K562 (cell line): ENCODE results near the gene RABL6. TPM values are rescaled to one million over a fixed set of nuclear protein-coding genes. Genes with fewer than 3 reads are reported as not detected.
A peak's percentile ranks its signal among the peaks of the same experiment; 100 is the strongest.

ENCODE experiments used
- FOXK2 ChIP-seq, 2 experiments: fragments of 450-650 bp; IDR thresholded peaks in 1 of 2; conservative IDR thresholded peaks in 1 of 2; 2 replicates each; pipeline ENCODE4 v1.6.1; 2016; ENCODE audit warnings: low read depth in 2 of 2, mild to moderate bottlenecking in 1 of 2
- NCOA2 ChIP-seq, 2 experiments: fragments of 450-650 bp; IDR thresholded peaks; 2 replicates each; pipeline ENCODE4 v1.6.1; 2018; ENCODE audit warnings: mild to moderate bottlenecking in 2 of 2, moderate library complexity in 1 of 2; ENCODE audit not compliant: partially characterized antibody in 2 of 2
- NFIX ChIP-seq: fragments of 250-450 bp; sonication (Bioruptor Pico); IDR thresholded peaks from 2 replicates; pipeline ENCODE4 v1.4.0; 2020; ENCODE audit warnings: low read depth, mild to moderate bottlenecking, moderate library complexity
- POLR2G ChIP-seq: fragments of 200-400 bp; formaldehyde crosslinking; IDR thresholded peaks from 2 replicates; pipeline ENCODE4 v1.6.1; 2017; ENCODE audit warnings: low read depth, mild to moderate bottlenecking, antibody characterized with exemption, low read length, moderate library complexity
- RBFOX2 ChIP-seq: fragments of 200-400 bp; formaldehyde crosslinking; IDR thresholded peaks from 2 replicates; pipeline ENCODE4 v1.6.1; 2017; ENCODE audit warnings: low read depth, mild to moderate bottlenecking, low read length, moderate library complexity
- RBM22 ChIP-seq: fragments of 200-400 bp; formaldehyde crosslinking; IDR thresholded peaks from 2 replicates; pipeline ENCODE4 v1.6.1; 2018; ENCODE audit warnings: low read length, low read depth; ENCODE audit not compliant: poor library complexity, severe bottlenecking
- SP1 ChIP-seq: sonication (generic); formaldehyde crosslinking; IDR thresholded peaks from 2 replicates; pipeline ENCODE4 v1.8.1; 2022; ENCODE audit warnings: mild to moderate bottlenecking, missing genetic modification reagents
- ZBTB1 ChIP-seq: sonication (generic); formaldehyde crosslinking; IDR thresholded peaks from 2 replicates; pipeline ENCODE4 v1.8.1; 2023; ENCODE audit warnings: missing genetic modification reagents, low read depth, mild to moderate bottlenecking, borderline replicate concordance
- ZNF175 ChIP-seq: fragments of 200-800 bp; sonication (Bioruptor generic); IDR thresholded peaks from 2 replicates; pipeline ENCODE4 v1.6.1; 2016; ENCODE audit warnings: low read depth, mild to moderate bottlenecking, missing genetic modification characterization, missing compliant biosample characterization
- ZNF282 ChIP-seq: sonication (generic); formaldehyde crosslinking; IDR thresholded peaks from 2 replicates; pipeline ENCODE4 v1.8.1; 2023; ENCODE audit warnings: missing genetic modification reagents
- ZNF384 ChIP-seq: IDR thresholded peaks from 2 replicates; pipeline ENCODE4 v1.6.1; 2012; ENCODE audit warnings: low read depth, low read length, improper control_type of control experiment
- polyA plus RNA-seq, 8 experiments: library from polyadenylated mRNA; depleted of rRNA in 4 of 8; stranded (reverse) in 5 of 8; unstranded in 3 of 8; fragments of >200 nt; fragmentation: Nextera tagmentation in 2 of 8; fragmentation: Illumina TruSeq in 1 of 8; extraction: Ambion mirVana in 2 of 8; extraction: Trizol in 1 of 8; gene quantifications; 2 replicates each; pipeline versions ENCODE4 v1.2.1 to v1.2.3, GENCODE V29; 2011 to 2014; ENCODE audit warnings: inconsistent platforms in 1 of 8, missing spikeins in 1 of 8
- total RNA-seq, 7 experiments: library from RNA; depleted of rRNA in 6 of 7; stranded (reverse); fragments of >200 nt in 6 of 7; fragmentation: Illumina TruSeq in 2 of 7; extraction: Trizol in 2 of 7; gene quantifications; 2 replicates each; pipeline versions ENCODE4 v1.2.1 to v1.2.3, GENCODE V29; 2011 to 2021; ENCODE audit warnings: low replicate concordance in 1 of 7
- TF ChIP-seq, protein P1 (sequence below): sonication (generic); formaldehyde crosslinking; IDR thresholded peaks from 2 replicates; pipeline ENCODE4 v1.8.0; 2023; ENCODE audit warnings: missing genetic modification reagents, mild to moderate bottlenecking, borderline replicate concordance
- TF ChIP-seq, protein P2 (sequence below): fragments of 250-450 bp; sonication (Bioruptor Pico); IDR thresholded peaks from 2 replicates; pipeline ENCODE4 v1.8.0; 2022; ENCODE audit warnings: moderate library complexity, mild to moderate bottlenecking, inconsistent platforms
- TF ChIP-seq, protein P3 (sequence below): fragments of 150-350 bp; IDR thresholded peaks from 2 replicates; pipeline ENCODE4 v1.6.1; 2014; ENCODE audit warnings: low read depth, mild to moderate bottlenecking, low read length, borderline replicate concordance
- TF ChIP-seq, protein P4 (sequence below): sonication (generic); formaldehyde crosslinking; IDR thresholded peaks from 2 replicates; pipeline ENCODE4 v1.8.0; 2022; ENCODE audit warnings: mild to moderate bottlenecking, low read depth, missing genetic modification reagents

The RABL6 gene
- total and polyA plus RNA-seq, 9 of the 15 experiments (the other 6 are each of a cell fraction or from before 2014, with no cell fraction given), result 5.6 to 181 (median 84.5) TPM

DNA sequence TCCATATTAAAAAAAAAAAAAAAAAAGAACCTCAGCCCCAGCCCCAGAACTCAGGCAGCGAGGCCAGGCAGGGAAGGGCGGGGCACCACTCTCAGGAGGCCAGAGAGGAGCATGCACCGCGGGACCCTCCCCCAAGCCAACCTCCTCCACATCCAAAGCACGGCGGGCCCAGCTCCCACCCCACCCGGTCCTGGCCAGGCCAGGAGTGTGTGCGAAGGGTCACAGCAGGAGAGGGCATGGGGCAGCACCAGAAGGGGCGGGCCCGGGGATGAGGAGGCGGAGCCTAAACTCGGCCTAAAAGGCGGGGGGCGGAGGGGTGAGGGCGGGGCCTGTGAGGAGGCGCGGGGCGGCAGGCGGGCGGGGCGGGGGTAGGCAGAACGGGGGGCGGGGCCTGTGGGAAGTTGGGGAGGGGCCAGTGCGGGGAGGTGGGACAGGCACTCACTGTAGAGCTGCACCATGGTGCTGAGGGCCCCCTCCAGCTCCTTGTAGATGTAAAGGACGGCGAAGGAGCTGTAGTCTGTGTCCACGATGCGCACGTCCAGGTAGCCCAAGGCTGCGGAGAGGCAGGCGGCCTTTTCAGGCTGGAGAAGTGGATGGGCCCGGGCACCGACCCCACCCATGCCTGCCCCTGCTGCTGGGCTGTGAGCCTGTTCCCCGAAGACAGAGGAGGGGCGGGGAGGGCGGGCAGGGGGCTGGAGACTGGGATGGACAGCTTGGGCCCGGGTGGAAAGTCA, 44.7 kb upstream of the RABL6 start (continued):
- TF ChIP-seq RBM22 (no peak), NCOA2 (IDR thresholded peaks at IDR 0.05; ENCODE audit: partially characterized antibody in 2 of 2) (no peak), FOXK2 (conservative IDR thresholded peaks at IDR 0.05 in 1 of 2, IDR thresholded peaks at IDR 0.05 in 1 of 2; ENCODE audit: low read depth in 2 of 2) (no peak), ZNF175 (no peak), ZBTB1 (CRISPR knock-in tag) (no peak), POLR2G (peak; percentile 83), NFIX (no peak), SP1 (CRISPR knock-in tag) (peak; percentile 65; the same call in 1 of the 2 replicates), ZNF282 (CRISPR knock-in tag) (no peak), RBFOX2 (peak; percentile 63), ZNF384 (peak; percentile 81)
- TF ChIP-seq, protein P1, sequence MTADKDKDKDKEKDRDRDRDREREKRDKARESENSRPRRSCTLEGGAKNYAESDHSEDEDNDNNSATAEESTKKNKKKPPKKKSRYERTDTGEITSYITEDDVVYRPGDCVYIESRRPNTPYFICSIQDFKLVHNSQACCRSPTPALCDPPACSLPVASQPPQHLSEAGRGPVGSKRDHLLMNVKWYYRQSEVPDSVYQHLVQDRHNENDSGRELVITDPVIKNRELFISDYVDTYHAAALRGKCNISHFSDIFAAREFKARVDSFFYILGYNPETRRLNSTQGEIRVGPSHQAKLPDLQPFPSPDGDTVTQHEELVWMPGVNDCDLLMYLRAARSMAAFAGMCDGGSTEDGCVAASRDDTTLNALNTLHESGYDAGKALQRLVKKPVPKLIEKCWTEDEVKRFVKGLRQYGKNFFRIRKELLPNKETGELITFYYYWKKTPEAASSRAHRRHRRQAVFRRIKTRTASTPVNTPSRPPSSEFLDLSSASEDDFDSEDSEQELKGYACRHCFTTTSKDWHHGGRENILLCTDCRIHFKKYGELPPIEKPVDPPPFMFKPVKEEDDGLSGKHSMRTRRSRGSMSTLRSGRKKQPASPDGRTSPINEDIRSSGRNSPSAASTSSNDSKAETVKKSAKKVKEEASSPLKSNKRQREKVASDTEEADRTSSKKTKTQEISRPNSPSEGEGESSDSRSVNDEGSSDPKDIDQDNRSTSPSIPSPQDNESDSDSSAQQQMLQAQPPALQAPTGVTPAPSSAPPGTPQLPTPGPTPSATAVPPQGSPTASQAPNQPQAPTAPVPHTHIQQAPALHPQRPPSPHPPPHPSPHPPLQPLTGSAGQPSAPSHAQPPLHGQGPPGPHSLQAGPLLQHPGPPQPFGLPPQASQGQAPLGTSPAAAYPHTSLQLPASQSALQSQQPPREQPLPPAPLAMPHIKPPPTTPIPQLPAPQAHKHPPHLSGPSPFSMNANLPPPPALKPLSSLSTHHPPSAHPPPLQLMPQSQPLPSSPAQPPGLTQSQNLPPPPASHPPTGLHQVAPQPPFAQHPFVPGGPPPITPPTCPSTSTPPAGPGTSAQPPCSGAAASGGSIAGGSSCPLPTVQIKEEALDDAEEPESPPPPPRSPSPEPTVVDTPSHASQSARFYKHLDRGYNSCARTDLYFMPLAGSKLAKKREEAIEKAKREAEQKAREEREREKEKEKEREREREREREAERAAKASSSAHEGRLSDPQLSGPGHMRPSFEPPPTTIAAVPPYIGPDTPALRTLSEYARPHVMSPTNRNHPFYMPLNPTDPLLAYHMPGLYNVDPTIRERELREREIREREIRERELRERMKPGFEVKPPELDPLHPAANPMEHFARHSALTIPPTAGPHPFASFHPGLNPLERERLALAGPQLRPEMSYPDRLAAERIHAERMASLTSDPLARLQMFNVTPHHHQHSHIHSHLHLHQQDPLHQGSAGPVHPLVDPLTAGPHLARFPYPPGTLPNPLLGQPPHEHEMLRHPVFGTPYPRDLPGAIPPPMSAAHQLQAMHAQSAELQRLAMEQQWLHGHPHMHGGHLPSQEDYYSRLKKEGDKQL (CRISPR knock-in tag), result no peak
- TF ChIP-seq, protein P2, sequence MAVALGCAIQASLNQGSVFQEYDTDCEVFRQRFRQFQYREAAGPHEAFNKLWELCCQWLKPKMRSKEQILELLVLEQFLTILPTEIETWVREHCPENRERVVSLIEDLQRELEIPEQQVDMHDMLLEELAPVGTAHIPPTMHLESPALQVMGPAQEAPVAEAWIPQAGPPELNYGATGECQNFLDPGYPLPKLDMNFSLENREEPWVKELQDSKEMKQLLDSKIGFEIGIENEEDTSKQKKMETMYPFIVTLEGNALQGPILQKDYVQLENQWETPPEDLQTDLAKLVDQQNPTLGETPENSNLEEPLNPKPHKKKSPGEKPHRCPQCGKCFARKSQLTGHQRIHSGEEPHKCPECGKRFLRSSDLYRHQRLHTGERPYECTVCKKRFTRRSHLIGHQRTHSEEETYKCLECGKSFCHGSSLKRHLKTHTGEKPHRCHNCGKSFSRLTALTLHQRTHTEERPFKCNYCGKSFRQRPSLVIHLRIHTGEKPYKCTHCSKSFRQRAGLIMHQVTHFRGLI (CRISPR knock-in tag), result no peak
- TF ChIP-seq, protein P3, sequence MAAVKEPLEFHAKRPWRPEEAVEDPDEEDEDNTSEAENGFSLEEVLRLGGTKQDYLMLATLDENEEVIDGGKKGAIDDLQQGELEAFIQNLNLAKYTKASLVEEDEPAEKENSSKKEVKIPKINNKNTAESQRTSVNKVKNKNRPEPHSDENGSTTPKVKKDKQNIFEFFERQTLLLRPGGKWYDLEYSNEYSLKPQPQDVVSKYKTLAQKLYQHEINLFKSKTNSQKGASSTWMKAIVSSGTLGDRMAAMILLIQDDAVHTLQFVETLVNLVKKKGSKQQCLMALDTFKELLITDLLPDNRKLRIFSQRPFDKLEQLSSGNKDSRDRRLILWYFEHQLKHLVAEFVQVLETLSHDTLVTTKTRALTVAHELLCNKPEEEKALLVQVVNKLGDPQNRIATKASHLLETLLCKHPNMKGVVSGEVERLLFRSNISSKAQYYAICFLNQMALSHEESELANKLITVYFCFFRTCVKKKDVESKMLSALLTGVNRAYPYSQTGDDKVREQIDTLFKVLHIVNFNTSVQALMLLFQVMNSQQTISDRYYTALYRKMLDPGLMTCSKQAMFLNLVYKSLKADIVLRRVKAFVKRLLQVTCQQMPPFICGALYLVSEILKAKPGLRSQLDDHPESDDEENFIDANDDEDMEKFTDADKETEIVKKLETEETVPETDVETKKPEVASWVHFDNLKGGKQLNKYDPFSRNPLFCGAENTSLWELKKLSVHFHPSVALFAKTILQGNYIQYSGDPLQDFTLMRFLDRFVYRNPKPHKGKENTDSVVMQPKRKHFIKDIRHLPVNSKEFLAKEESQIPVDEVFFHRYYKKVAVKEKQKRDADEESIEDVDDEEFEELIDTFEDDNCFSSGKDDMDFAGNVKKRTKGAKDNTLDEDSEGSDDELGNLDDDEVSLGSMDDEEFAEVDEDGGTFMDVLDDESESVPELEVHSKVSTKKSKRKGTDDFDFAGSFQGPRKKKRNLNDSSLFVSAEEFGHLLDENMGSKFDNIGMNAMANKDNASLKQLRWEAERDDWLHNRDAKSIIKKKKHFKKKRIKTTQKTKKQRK, result no peak
- TF ChIP-seq, protein P4, sequence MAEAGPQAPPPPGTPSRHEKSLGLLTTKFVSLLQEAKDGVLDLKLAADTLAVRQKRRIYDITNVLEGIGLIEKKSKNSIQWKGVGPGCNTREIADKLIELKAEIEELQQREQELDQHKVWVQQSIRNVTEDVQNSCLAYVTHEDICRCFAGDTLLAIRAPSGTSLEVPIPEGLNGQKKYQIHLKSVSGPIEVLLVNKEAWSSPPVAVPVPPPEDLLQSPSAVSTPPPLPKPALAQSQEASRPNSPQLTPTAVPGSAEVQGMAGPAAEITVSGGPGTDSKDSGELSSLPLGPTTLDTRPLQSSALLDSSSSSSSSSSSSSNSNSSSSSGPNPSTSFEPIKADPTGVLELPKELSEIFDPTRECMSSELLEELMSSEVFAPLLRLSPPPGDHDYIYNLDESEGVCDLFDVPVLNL (CRISPR knock-in tag), result no peak
